Ovary (tissue), 3 donors: ENCODE results near the gene MTCL3.

ENCODE experiments used
- EP300 ChIP-seq: sonication (generic); formaldehyde crosslinking; IDR thresholded peaks from one replicate; pipeline ENCODE4 v1.6.1; 2017; ENCODE audit warnings: antibody characterized with exemption
- POLR2A ChIP-seq: fragments of 450-650 bp; IDR thresholded peaks from one replicate; pipeline ENCODE4 v1.6.1; 2017; ENCODE audit warnings: antibody characterized with exemption, mild to moderate bottlenecking, moderate library complexity
- TF ChIP-seq, protein P1 (sequence below), 3 donors: fragments of 450-650 bp in 2 of 3; fragments of 200-600 bp in 1 of 3; IDR thresholded peaks; one replicate each; pipeline versions ENCODE4 v1.5.1 to v1.8.0; 2016 to 2022; ENCODE audit warnings: antibody characterized with exemption in 3 of 3, mild to moderate bottlenecking in 1 of 3
- donor health status: DM: no; HTN: no; CAD: no.

DNA sequence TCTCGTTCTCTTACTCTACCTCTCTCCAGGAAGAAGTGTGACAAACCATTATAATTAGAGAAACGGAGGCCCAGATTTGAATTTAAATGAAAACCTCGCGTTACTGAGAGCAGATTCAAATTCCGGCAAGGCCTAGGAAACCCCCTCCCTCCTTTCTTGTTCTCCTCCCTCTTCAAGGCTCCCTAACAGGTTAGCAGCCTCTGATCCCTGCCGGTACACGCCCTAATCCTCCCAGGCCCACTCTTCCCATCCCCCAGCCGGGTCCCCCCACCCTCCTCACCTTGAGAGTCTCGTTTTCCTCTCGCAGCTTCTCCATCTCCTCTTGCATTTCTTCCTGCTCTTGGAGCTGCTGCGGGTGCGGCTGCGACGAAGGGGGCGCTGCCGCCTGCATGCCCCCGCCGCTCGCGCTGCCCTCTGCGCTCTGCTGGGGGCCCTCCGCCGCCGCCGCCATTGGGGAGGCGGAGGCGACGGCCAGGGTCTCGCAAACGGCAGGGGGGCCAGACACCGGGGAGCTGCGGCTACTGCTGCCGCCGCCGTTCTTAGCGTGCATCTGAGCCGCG, 3.8 kb downstream of the MTCL3 start:
- no peak for TF ChIP-seq POLR2A
- TF ChIP-seq, protein P1, sequence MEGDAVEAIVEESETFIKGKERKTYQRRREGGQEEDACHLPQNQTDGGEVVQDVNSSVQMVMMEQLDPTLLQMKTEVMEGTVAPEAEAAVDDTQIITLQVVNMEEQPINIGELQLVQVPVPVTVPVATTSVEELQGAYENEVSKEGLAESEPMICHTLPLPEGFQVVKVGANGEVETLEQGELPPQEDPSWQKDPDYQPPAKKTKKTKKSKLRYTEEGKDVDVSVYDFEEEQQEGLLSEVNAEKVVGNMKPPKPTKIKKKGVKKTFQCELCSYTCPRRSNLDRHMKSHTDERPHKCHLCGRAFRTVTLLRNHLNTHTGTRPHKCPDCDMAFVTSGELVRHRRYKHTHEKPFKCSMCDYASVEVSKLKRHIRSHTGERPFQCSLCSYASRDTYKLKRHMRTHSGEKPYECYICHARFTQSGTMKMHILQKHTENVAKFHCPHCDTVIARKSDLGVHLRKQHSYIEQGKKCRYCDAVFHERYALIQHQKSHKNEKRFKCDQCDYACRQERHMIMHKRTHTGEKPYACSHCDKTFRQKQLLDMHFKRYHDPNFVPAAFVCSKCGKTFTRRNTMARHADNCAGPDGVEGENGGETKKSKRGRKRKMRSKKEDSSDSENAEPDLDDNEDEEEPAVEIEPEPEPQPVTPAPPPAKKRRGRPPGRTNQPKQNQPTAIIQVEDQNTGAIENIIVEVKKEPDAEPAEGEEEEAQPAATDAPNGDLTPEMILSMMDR (IDR thresholded peaks at IDR 0.05) = no peak
- TF ChIP-seq EP300 = no peak
